Measurements from ENCODE around the gene SLC9A3.

SLC9A3 gene

GRCh38 chr5:464843-465590 is 59.2 kb downstream of the SLC9A3 start:
- DNase-seq (ENCODE audit: low spot score) (peak; percentile 72), ATAC-seq (ENCODE audit: low read depth) (0 out of 3 replicates have a peak, but pooled peaks have one; percentile 13)
- Histone ChIP-seq H3K9me3 (ENCODE audit: severe bottlenecking) (no peaks in the 10 kb centered on the region), H3K27me3 (ENCODE audit: insufficient read depth, poor library complexity, severe bottlenecking) (no peaks in the 10 kb centered on the region), H3K27ac (ENCODE audit: poor library complexity, severe bottlenecking) (no peak overlapping the region), H3K4me3 (ENCODE audit: severe bottlenecking) (no peak overlapping the region), H3K36me3 (ENCODE audit: low read depth) (peaks cover 31% of the 10 kb centered on the region), H3K4me1 (ENCODE audit: insufficient read depth, poor library complexity, severe bottlenecking) (no peaks in the 10 kb centered on the region)
- no peak for TF ChIP-seq CTCF (IDR thresholded peaks at IDR 0.05; ENCODE audit: poor library complexity, severe bottlenecking)

DNA sequence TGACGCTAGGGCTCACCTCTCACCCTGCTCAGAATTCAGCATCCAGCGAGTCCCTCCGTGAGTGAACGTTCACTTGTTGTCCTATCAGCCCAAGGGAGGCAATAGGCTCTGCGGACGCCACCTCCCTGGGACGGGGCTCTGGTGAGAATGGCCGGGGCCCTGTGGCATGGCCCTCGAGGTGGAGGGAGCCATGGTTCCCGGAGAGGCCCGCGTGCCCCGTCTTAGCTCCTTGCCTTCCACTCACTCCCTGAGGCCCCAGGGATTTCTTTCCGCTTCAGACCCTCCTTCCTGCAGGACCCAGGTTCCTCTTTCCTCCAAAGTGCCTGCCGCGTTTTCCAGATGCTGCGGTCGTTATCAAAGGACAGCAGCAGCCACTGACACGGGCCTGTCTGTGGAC is 59.8 kb downstream of the SLC9A3 start:
- H3K36me3 ChIP-seq (ENCODE audit: low read depth): peaks cover 34% of the 10 kb centered on the region
- TF ChIP-seq CTCF (IDR thresholded peaks at IDR 0.05; ENCODE audit: poor library complexity, severe bottlenecking): no peak
- H3K4me1 ChIP-seq (ENCODE audit: insufficient read depth, poor library complexity, severe bottlenecking): no peaks in the 10 kb centered on the region
- no peaks in the 10 kb centered on the region for H3K27me3 ChIP-seq (ENCODE audit: insufficient read depth, poor library complexity, severe bottlenecking)
- no peak for ATAC-seq (ENCODE audit: low read depth)
- H3K4me3 ChIP-seq (ENCODE audit: severe bottlenecking): no peak overlapping the region
- H3K9me3 ChIP-seq (ENCODE audit: severe bottlenecking): no peaks in the 10 kb centered on the region
- peak; percentile 70 for DNase-seq (ENCODE audit: low spot score)
- H3K27ac ChIP-seq (ENCODE audit: poor library complexity, severe bottlenecking): no peak overlapping the region

DNA sequence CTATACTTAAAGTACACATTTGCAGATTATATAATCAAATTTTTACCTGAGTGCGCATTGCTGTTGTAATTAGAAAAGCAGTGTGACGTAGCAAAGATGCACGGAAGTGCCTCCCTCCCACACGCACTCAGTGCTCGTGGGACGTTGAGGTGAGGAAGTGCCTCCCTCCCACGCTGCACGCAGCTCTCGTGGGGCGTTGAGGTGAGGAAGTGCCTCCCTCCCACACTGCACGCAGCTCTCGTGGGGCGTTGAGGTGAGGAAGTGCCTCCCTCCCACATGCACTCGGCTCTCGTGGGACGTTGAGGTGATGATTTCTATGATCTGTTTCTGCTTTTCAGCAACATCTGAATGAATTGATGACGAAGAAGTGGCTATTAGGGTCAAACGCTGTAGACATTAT is 60.3 kb downstream of the SLC9A3 start:
- H3K27ac ChIP-seq (ENCODE audit: poor library complexity, severe bottlenecking): no peak overlapping the region
- H3K36me3 ChIP-seq (ENCODE audit: low read depth): peaks cover 37% of the 10 kb centered on the region
- no peak for ATAC-seq (ENCODE audit: low read depth)
- no peak overlapping the region for H3K4me3 ChIP-seq (ENCODE audit: severe bottlenecking)
- no peaks in the 10 kb centered on the region for H3K9me3 ChIP-seq (ENCODE audit: severe bottlenecking)
- peak; percentile 19 for DNase-seq (ENCODE audit: low spot score)
- H3K27me3 ChIP-seq (ENCODE audit: insufficient read depth, poor library complexity, severe bottlenecking): no peaks in the 10 kb centered on the region
- TF ChIP-seq CTCF (IDR thresholded peaks at IDR 0.05; ENCODE audit: poor library complexity, severe bottlenecking): no peak
- H3K4me1 ChIP-seq (ENCODE audit: insufficient read depth, poor library complexity, severe bottlenecking): peaks cover 3% of the 10 kb centered on the region

DNA sequence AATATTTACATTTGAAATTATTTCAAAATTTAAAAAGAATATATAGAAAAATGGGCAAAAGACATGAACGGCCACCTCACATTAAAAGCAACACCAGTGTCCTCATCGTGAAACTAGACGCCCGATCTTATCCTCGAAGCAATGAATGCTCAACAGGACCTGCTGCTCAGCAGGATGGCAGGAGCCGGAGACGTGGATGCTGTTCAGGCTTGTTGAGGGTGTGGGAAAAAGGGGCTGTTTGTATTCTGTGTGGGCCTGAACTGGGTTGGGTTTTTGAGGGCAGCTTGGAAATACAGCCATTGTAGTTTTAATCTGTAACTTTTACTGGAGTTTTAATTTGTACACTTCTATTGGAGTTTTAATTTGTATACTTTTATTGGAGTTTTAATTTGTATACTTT is 60.9 kb downstream of the SLC9A3 start:
- peak; percentile 26 for DNase-seq (ENCODE audit: low spot score)
- H3K36me3 ChIP-seq (ENCODE audit: low read depth): peaks cover 40% of the 10 kb centered on the region
- H3K27ac ChIP-seq (ENCODE audit: poor library complexity, severe bottlenecking): no peak overlapping the region
- H3K4me1 ChIP-seq (ENCODE audit: insufficient read depth, poor library complexity, severe bottlenecking): peaks cover 8% of the 10 kb centered on the region
- H3K9me3 ChIP-seq (ENCODE audit: severe bottlenecking): no peaks in the 10 kb centered on the region
- no peak for ATAC-seq (ENCODE audit: low read depth)
- no peak overlapping the region for H3K4me3 ChIP-seq (ENCODE audit: severe bottlenecking)
- no peak for TF ChIP-seq CTCF (IDR thresholded peaks at IDR 0.05; ENCODE audit: poor library complexity, severe bottlenecking)
- H3K27me3 ChIP-seq (ENCODE audit: insufficient read depth, poor library complexity, severe bottlenecking): no peaks in the 10 kb centered on the region

GRCh38 chr5:462051-462481 is 62.2 kb downstream of the SLC9A3 start:
- peaks cover 12% of the 10 kb centered on the region for H3K4me1 ChIP-seq (ENCODE audit: insufficient read depth, poor library complexity, severe bottlenecking)
- no peaks in the 10 kb centered on the region for H3K9me3 ChIP-seq (ENCODE audit: severe bottlenecking)
- H3K27ac ChIP-seq (ENCODE audit: poor library complexity, severe bottlenecking): no peak overlapping the region
- H3K4me3 ChIP-seq (ENCODE audit: severe bottlenecking): no peak overlapping the region
- peaks cover 52% of the 10 kb centered on the region for H3K36me3 ChIP-seq (ENCODE audit: low read depth)
- TF ChIP-seq CTCF (IDR thresholded peaks at IDR 0.05; ENCODE audit: poor library complexity, severe bottlenecking): no peak
- ATAC-seq (ENCODE audit: low read depth) (no peak), DNase-seq (ENCODE audit: low spot score) (peak; percentile 51)
- no peaks in the 10 kb centered on the region for H3K27me3 ChIP-seq (ENCODE audit: insufficient read depth, poor library complexity, severe bottlenecking)
